ENCODE results near the gene MRPL36.
"Not testable (repeated sequence)": the region's sequence is repeated elsewhere in the genome, so short reads cannot be mapped to it uniquely, and the experiment has no call there.

MRPL36 gene

DNA sequence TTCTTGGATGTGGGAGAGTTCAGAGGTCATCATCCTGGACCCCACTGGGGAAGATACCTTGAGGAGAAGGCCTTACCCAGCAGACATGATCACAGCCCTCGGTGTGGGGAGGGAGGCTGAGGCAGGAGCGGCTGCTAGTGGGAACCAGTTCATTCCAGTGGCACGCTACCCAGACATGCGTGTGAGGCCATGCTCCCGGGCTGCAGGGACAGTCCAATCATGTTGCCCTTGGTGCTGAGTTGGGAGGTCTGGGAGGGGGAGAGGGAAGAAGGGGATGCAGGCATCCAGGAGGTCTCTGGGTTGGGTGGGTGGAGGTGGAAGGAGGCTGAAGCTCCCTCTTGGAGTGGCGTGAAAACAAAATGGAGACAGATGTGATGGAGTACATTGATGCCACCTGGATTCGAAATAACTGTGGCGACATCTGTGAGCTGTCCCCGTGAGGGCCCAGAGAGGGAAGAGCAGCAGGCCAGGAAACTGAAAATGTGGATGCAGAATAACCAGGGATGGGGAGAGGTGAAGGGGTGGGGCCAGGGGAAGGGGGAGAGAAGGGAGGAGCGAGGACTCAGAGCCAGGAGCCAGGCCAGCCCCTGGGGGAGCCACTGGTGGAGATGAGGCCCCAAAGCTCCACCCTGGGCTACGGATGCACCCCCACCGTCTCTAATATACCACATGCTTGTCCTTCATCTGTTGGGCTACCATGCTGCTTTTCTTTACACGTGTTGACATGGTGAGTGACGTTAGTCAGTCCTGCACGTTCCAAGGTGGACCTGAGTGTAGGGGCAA lies 17.8 kb upstream of the MRPL36 start:
- no peaks in the 10 kb centered on the region for H3K27me3 ChIP-seq (replicated peaks in 2 of 5; ENCODE audit: control insufficient read depth in 4 of 5, insufficient read depth in 5 of 5, low read length in 4 of 5)
- H3K36me3 ChIP-seq (ENCODE audit: control insufficient read depth in 4 of 4, insufficient read depth in 4 of 4, low read length in 3 of 4), result peaks cover 12 to 97% (median 80%) of the 10 kb centered on the region in 4 experiments
- WGBS (ENCODE audit: insufficient coverage), result 88% methylated on average over 9 of the region's 15 CpGs
- H3K9me3 ChIP-seq (ENCODE audit: control extremely low read depth in 1 of 5, control insufficient read depth in 4 of 5, insufficient read depth in 2 of 5, low read depth in 1 of 5, low read length in 4 of 5), result peaks cover 0 to 5% (median 0%) of the 10 kb centered on the region in 5 experiments
- ChIA-PET CTCF (no interaction called here), POLR2A (no interaction called here)
- H3K4me1 ChIP-seq (ENCODE audit: control extremely low read depth in 1 of 4, control insufficient read depth in 4 of 4, insufficient read depth in 4 of 4, low read length in 3 of 4), result no peaks in the 10 kb centered on the region
- DNase-seq, result no peak
- no peak overlapping the region for H3K27ac ChIP-seq (ENCODE audit: insufficient read depth in 1 of 2, low read depth in 1 of 2, low read length in 2 of 2, poor library complexity in 1 of 2, severe bottlenecking in 2 of 2)
- no peak overlapping the region for H3K4me3 ChIP-seq (ENCODE audit: control insufficient read depth in 1 of 7, extremely low read depth in 1 of 7, insufficient read depth in 4 of 7, low read depth in 2 of 7, low read length in 6 of 7)

DNA sequence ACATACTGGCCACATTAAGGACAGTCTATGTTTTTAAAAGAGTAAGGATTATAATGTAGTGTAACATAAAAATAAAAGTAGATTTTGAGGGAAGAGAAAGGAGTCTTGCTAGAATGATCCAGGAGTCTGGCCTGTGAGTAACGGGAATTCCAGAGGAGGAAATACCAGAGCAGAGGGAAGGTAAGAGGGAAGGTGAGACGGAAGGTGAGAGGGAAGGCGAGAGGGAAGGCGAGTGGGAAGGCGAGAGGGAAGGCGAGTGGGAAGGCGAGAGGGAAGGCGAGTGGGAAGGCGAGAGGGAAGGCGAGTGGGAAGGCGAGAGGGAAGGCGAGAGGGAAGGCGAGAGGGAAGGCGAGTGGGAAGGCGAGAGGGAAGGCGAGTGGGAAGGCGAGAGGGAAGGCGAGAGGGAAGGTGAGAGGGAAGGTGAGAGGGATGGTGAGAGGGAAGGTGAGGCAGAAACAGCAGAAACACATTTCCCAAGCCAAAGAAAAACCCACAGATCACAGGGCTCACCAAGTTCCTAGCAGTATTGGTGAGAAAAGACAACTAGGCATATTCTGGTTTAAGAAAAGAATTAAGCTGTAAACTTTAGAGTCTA lies 17.0 kb upstream of the MRPL36 start:
- H3K4me1 ChIP-seq (ENCODE audit: control extremely low read depth in 1 of 4, control insufficient read depth in 4 of 4, insufficient read depth in 4 of 4, low read length in 3 of 4); H3K27ac ChIP-seq (ENCODE audit: insufficient read depth in 1 of 2, low read depth in 1 of 2, low read length in 2 of 2, poor library complexity in 1 of 2, severe bottlenecking in 2 of 2); H3K9me3 ChIP-seq (ENCODE audit: control extremely low read depth in 1 of 5, control insufficient read depth in 4 of 5, insufficient read depth in 2 of 5, low read depth in 1 of 5, low read length in 4 of 5); CTCF ChIA-PET; DNase-seq; H3K27me3 ChIP-seq (replicated peaks in 2 of 5; ENCODE audit: control insufficient read depth in 4 of 5, insufficient read depth in 5 of 5, low read length in 4 of 5); H3K4me3 ChIP-seq (ENCODE audit: control insufficient read depth in 1 of 7, extremely low read depth in 1 of 7, insufficient read depth in 4 of 7, low read depth in 2 of 7, low read length in 6 of 7); POLR2A ChIA-PET: not testable (repeated sequence)
- WGBS (ENCODE audit: insufficient coverage), result 98% methylated on average over 11 of the region's 18 CpGs
- H3K36me3 ChIP-seq (ENCODE audit: control insufficient read depth in 4 of 4, insufficient read depth in 4 of 4, low read length in 3 of 4), result peaks cover 10 to 96% (median 81%) of the 10 kb centered on the region in 4 experiments

- no peaks in the 10 kb centered on the region for H3K4me1 ChIP-seq (ENCODE audit: control extremely low read depth in 1 of 4, control insufficient read depth in 4 of 4, insufficient read depth in 4 of 4, low read length in 3 of 4)
- peaks cover 0 to 5% (median 0%) of the 10 kb centered on the region in 5 experiments for H3K9me3 ChIP-seq (ENCODE audit: control extremely low read depth in 1 of 5, control insufficient read depth in 4 of 5, insufficient read depth in 2 of 5, low read depth in 1 of 5, low read length in 4 of 5)
- DNase-seq, result no peak
- WGBS (ENCODE audit: insufficient coverage), result 97% methylated on average over 16 of the region's 17 CpGs
- POLR2A ChIA-PET, result no interaction called here
- CTCF ChIA-PET, result no interaction called here
- H3K36me3 ChIP-seq (ENCODE audit: control insufficient read depth in 4 of 4, insufficient read depth in 4 of 4, low read length in 3 of 4), result peaks cover 8 to 94% (median 76%) of the 10 kb centered on the region in 4 experiments
- H3K27me3 ChIP-seq (replicated peaks in 2 of 5; ENCODE audit: control insufficient read depth in 4 of 5, insufficient read depth in 5 of 5, low read length in 4 of 5), result no peaks in the 10 kb centered on the region
- H3K27ac ChIP-seq (ENCODE audit: insufficient read depth in 1 of 2, low read depth in 1 of 2, low read length in 2 of 2, poor library complexity in 1 of 2, severe bottlenecking in 2 of 2), result no peak overlapping the region
- H3K4me3 ChIP-seq (ENCODE audit: control insufficient read depth in 1 of 7, extremely low read depth in 1 of 7, insufficient read depth in 4 of 7, low read depth in 2 of 7, low read length in 6 of 7), result no peak overlapping the region
These were observed 16.2 kb upstream of the MRPL36 start for GRCh38 chr5:1815881-1816292.

- POLR2A ChIA-PET, result no interaction called here
- no peak for DNase-seq
- H3K9me3 ChIP-seq (ENCODE audit: control extremely low read depth in 1 of 5, control insufficient read depth in 4 of 5, insufficient read depth in 2 of 5, low read depth in 1 of 5, low read length in 4 of 5), result peaks cover 0 to 5% (median 0%) of the 10 kb centered on the region in 5 experiments
- H3K4me1 ChIP-seq (ENCODE audit: control extremely low read depth in 1 of 4, control insufficient read depth in 4 of 4, insufficient read depth in 4 of 4, low read length in 3 of 4), result no peaks in the 10 kb centered on the region
- CTCF ChIA-PET, result interaction anchor here (1.0 kb wide), 1 partner anchor 9 kb away, joined by 3 read pairs; no protein-coding TSS in a partner anchor
- 97% methylated on average over 13 of the region's 18 CpGs for WGBS (ENCODE audit: insufficient coverage)
- no peak overlapping the region for H3K27ac ChIP-seq (ENCODE audit: insufficient read depth in 1 of 2, low read depth in 1 of 2, low read length in 2 of 2, poor library complexity in 1 of 2, severe bottlenecking in 2 of 2)
- H3K4me3 ChIP-seq (ENCODE audit: control insufficient read depth in 1 of 7, extremely low read depth in 1 of 7, insufficient read depth in 4 of 7, low read depth in 2 of 7, low read length in 6 of 7), result no peak overlapping the region
- H3K36me3 ChIP-seq (ENCODE audit: control insufficient read depth in 4 of 4, insufficient read depth in 4 of 4, low read length in 3 of 4), result peaks cover 7 to 94% (median 75%) of the 10 kb centered on the region in 4 experiments
- no peaks in the 10 kb centered on the region for H3K27me3 ChIP-seq (replicated peaks in 2 of 5; ENCODE audit: control insufficient read depth in 4 of 5, insufficient read depth in 5 of 5, low read length in 4 of 5)
These were observed 15.6 kb upstream of the MRPL36 start for GRCh38 chr5:1815071-1815786.

DNA sequence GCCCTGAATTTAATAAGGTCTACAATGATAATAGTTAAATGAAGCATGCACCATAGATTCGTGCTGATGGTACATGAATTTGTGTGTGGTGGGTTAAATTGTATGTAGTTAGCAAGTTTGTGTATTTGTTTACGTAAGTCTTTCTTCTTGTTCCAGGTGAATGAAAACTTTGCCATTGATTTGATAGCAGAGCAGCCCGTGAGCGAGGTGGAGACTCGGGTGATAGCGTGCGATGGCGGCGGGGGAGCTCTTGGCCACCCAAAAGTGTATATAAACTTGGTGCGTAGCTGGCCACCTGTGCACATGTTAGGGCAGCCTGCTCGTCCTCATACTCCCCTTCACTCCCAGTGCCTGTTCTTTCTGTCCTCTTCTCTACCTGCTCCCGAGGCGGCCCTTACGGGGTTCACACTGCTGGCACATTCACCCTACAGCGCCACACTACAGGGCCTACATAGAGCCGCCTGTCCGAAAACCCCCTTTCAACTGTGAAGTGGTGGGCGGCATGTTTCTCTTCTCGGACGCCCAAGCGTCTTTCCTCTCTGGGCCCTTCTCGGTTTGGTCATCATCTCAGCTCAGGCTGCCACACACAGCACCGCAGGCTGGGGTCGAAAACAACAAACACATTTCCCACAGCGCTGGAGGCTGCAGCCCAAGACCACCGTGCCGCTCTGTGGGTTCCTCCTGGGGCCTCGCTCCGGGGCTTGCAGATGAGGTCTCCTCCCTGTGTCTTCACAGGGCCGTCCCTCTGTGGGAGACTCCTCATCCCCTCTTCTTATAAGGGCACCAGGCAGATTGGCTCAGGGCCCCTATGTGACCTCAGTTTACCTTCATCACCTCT lies 14.8 kb upstream of the MRPL36 start:
- Histone ChIP-seq H3K27me3 (replicated peaks in 2 of 5; ENCODE audit: control insufficient read depth in 4 of 5, insufficient read depth in 5 of 5, low read length in 4 of 5) (no peaks in the 10 kb centered on the region), H3K36me3 (ENCODE audit: control insufficient read depth in 4 of 4, insufficient read depth in 4 of 4, low read length in 3 of 4) (peaks cover 6 to 94% (median 79%) of the 10 kb centered on the region in 4 experiments), H3K9me3 (ENCODE audit: control extremely low read depth in 1 of 5, control insufficient read depth in 4 of 5, insufficient read depth in 2 of 5, low read depth in 1 of 5, low read length in 4 of 5) (peaks cover 0 to 5% (median 0%) of the 10 kb centered on the region in 5 experiments)

GRCh38 chr5:1810581-1811101 lies 11.0 kb upstream of the MRPL36 start:
- Histone ChIP-seq H3K4me1 (ENCODE audit: control extremely low read depth in 1 of 4, control insufficient read depth in 4 of 4, insufficient read depth in 4 of 4, low read length in 3 of 4) (no peaks in the 10 kb centered on the region), H3K27ac (ENCODE audit: insufficient read depth in 1 of 2, low read depth in 1 of 2, low read length in 2 of 2, poor library complexity in 1 of 2, severe bottlenecking in 2 of 2) (no peak overlapping the region), H3K36me3 (ENCODE audit: control insufficient read depth in 4 of 4, insufficient read depth in 4 of 4, low read length in 3 of 4) (peaks cover 0 to 94% (median 74%) of the 10 kb centered on the region in 4 experiments), H3K4me3 (ENCODE audit: control insufficient read depth in 1 of 7, extremely low read depth in 1 of 7, insufficient read depth in 4 of 7, low read depth in 2 of 7, low read length in 6 of 7) (no peak overlapping the region), H3K27me3 (replicated peaks in 2 of 5; ENCODE audit: control insufficient read depth in 4 of 5, insufficient read depth in 5 of 5, low read length in 4 of 5) (no peaks in the 10 kb centered on the region), H3K9me3 (ENCODE audit: control extremely low read depth in 1 of 5, control insufficient read depth in 4 of 5, insufficient read depth in 2 of 5, low read depth in 1 of 5, low read length in 4 of 5) (no peaks in the 10 kb centered on the region)
- ChIA-PET POLR2A (no interaction called here), CTCF (no interaction called here)
- DNase-seq, result no peak
- 94% methylated on average over 4 of the region's 10 CpGs for WGBS (ENCODE audit: insufficient coverage)

More for the DNA sequence above, 14.8 kb upstream of the MRPL36 start:
- POLR2A ChIA-PET, result no interaction called here
- Histone ChIP-seq H3K27ac (ENCODE audit: insufficient read depth in 1 of 2, low read depth in 1 of 2, low read length in 2 of 2, poor library complexity in 1 of 2, severe bottlenecking in 2 of 2) (no peak overlapping the region), H3K4me3 (ENCODE audit: control insufficient read depth in 1 of 7, extremely low read depth in 1 of 7, insufficient read depth in 4 of 7, low read depth in 2 of 7, low read length in 6 of 7) (no peak overlapping the region), H3K4me1 (ENCODE audit: control extremely low read depth in 1 of 4, control insufficient read depth in 4 of 4, insufficient read depth in 4 of 4, low read length in 3 of 4) (no peaks in the 10 kb centered on the region)
- CTCF ChIA-PET, result interaction anchor here (1.0 kb wide), 1 partner anchor 9 kb away, joined by 3 read pairs; no protein-coding TSS in a partner anchor
- 99% methylated on average over 30 of the region's 30 CpGs for WGBS (ENCODE audit: insufficient coverage)
- no peak for DNase-seq
